Nephron (organoid): Measurements from ENCODE around the gene B2M.
A peak's percentile ranks its signal among the peaks of the same experiment; 100 is the strongest.
"Not testable (repeated sequence)": the region's sequence is repeated elsewhere in the genome, so short reads cannot be mapped to it uniquely, and the experiment has no call there.

Experiments used
- H3K27ac Mint-ChIP-seq, 3 experiments: 2 replicates each; pipeline ENCODE4 v1.8.0; 2020; ENCODE audit warnings: mixed read lengths in 3 of 3, mild to moderate bottlenecking in 2 of 3, moderate library complexity in 1 of 3
- H3K27me3 Mint-ChIP-seq: 2 replicates; pipeline ENCODE4 v1.8.0; 2021; ENCODE audit warnings: low read depth, mild to moderate bottlenecking, moderate library complexity, mixed read lengths
- H3K36me3 Mint-ChIP-seq: 2 replicates; pipeline ENCODE4 v1.8.0; 2020; ENCODE audit warnings: low read depth, mixed read lengths
- H3K4me1 Mint-ChIP-seq: 2 replicates; pipeline ENCODE4 v1.8.0; 2020; ENCODE audit warnings: mixed read lengths
- H3K4me3 Mint-ChIP-seq, 3 experiments: 2 replicates each; pipeline ENCODE4 v1.8.0; 2020; ENCODE audit warnings: mild to moderate bottlenecking in 3 of 3, mixed read lengths in 3 of 3, moderate library complexity in 2 of 3
- H3K9me3 Mint-ChIP-seq: 2 replicates; pipeline ENCODE4 v1.8.0; 2020; ENCODE audit warnings: mixed read lengths
- TF ChIP-seq, protein P1 (sequence below), 3 experiments: fragments of 200-600 bp; sonication (generic); IDR thresholded peaks; one replicate each; pipeline ENCODE4 v1.5.0; 2021; ENCODE audit warnings: antibody characterized with exemption in 3 of 3; ENCODE audit not compliant: unreplicated experiment in 3 of 3

Gene B2M

DNA sequence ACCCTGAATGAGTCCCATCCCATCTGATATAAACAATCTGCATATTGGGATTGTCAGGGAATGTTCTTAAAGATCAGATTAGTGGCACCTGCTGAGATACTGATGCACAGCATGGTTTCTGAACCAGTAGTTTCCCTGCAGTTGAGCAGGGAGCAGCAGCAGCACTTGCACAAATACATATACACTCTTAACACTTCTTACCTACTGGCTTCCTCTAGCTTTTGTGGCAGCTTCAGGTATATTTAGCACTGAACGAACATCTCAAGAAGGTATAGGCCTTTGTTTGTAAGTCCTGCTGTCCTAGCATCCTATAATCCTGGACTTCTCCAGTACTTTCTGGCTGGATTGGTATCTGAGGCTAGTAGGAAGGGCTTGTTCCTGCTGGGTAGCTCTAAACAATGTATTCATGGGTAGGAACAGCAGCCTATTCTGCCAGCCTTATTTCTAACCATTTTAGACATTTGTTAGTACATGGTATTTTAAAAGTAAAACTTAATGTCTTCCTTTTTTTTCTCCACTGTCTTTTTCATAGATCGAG lies 4.5 kb downstream of the B2M start:
- Mint-ChIP-seq H3K4me3 (peak overlapping the region in 1 of 3 experiments; percentile 34), H3K27me3 (no peaks in the 10 kb centered on the region), H3K36me3 (peaks cover 29% of the 10 kb centered on the region), H3K9me3 (no peaks in the 10 kb centered on the region), H3K4me1 (peaks cover 17% of the 10 kb centered on the region), H3K27ac (no peak overlapping the region)
- TF ChIP-seq, protein P1, sequence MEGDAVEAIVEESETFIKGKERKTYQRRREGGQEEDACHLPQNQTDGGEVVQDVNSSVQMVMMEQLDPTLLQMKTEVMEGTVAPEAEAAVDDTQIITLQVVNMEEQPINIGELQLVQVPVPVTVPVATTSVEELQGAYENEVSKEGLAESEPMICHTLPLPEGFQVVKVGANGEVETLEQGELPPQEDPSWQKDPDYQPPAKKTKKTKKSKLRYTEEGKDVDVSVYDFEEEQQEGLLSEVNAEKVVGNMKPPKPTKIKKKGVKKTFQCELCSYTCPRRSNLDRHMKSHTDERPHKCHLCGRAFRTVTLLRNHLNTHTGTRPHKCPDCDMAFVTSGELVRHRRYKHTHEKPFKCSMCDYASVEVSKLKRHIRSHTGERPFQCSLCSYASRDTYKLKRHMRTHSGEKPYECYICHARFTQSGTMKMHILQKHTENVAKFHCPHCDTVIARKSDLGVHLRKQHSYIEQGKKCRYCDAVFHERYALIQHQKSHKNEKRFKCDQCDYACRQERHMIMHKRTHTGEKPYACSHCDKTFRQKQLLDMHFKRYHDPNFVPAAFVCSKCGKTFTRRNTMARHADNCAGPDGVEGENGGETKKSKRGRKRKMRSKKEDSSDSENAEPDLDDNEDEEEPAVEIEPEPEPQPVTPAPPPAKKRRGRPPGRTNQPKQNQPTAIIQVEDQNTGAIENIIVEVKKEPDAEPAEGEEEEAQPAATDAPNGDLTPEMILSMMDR (IDR thresholded peaks at IDR 0.05; ENCODE audit: unreplicated experiment in 3 of 3): no peak

- Mint-ChIP-seq H3K27me3 (no peaks in the 10 kb centered on the region), H3K9me3 (no peaks in the 10 kb centered on the region), H3K4me1 (peaks cover 12% of the 10 kb centered on the region), H3K4me3 (no peak overlapping the region), H3K36me3 (peaks cover 29% of the 10 kb centered on the region), H3K27ac (no peak overlapping the region)
- TF ChIP-seq, protein P1 (IDR thresholded peaks at IDR 0.05; ENCODE audit: unreplicated experiment in 3 of 3): no peak
Observed at GRCh38 chr15:44716983-44717602, 5.8 kb downstream of the B2M start.

GRCh38 chr15:44718180-44718926 lies 7.0 kb downstream of the B2M start:
- H3K9me3 Mint-ChIP-seq: no peaks in the 10 kb centered on the region
- no peak overlapping the region for H3K4me3 Mint-ChIP-seq
- H3K27ac Mint-ChIP-seq: no peak overlapping the region
- H3K27me3 Mint-ChIP-seq: no peaks in the 10 kb centered on the region
- H3K4me1 Mint-ChIP-seq: peaks cover 4% of the 10 kb centered on the region
- H3K36me3 Mint-ChIP-seq: peaks cover 29% of the 10 kb centered on the region
- TF ChIP-seq, protein P1 (IDR thresholded peaks at IDR 0.05; ENCODE audit: unreplicated experiment in 3 of 3): no peak

GRCh38 chr15:44718927-44719292 lies 7.6 kb downstream of the B2M start:
- TF ChIP-seq, protein P1 (IDR thresholded peaks at IDR 0.05; ENCODE audit: unreplicated experiment in 3 of 3): no peak
- Mint-ChIP-seq H3K4me1 (no peaks in the 10 kb centered on the region), H3K4me3 (no peak overlapping the region)

GRCh38 chr15:44719293-44719999 lies 8.1 kb downstream of the B2M start:
- H3K9me3 Mint-ChIP-seq: no peaks in the 10 kb centered on the region
- peaks cover 29% of the 10 kb centered on the region for H3K36me3 Mint-ChIP-seq
- TF ChIP-seq, protein P1 (IDR thresholded peaks at IDR 0.05; ENCODE audit: unreplicated experiment in 3 of 3): no peak
- H3K4me1 Mint-ChIP-seq: no peaks in the 10 kb centered on the region
- H3K4me3 Mint-ChIP-seq: no peak overlapping the region
- no peak overlapping the region for H3K27ac Mint-ChIP-seq
- no peaks in the 10 kb centered on the region for H3K27me3 Mint-ChIP-seq

More at GRCh38 chr15:44718927-44719292, 7.6 kb downstream of the B2M start:
- no peaks in the 10 kb centered on the region for H3K27me3 Mint-ChIP-seq
- peaks cover 29% of the 10 kb centered on the region for H3K36me3 Mint-ChIP-seq
- H3K27ac Mint-ChIP-seq: no peak overlapping the region
- H3K9me3 Mint-ChIP-seq: no peaks in the 10 kb centered on the region

- H3K27ac Mint-ChIP-seq, H3K9me3 Mint-ChIP-seq, H3K27me3 Mint-ChIP-seq, H3K4me3 Mint-ChIP-seq, H3K4me1 Mint-ChIP-seq: not testable (repeated sequence)
- peaks cover 26% of the 10 kb centered on the region for H3K36me3 Mint-ChIP-seq
Observed at GRCh38 chr15:44720000-44720435, 8.7 kb downstream of the B2M start.
